Measurements from ENCODE around the gene KIAA0319L.

The KIAA0319L gene

GRCh38 chr1:35555601-35556477 lies 1.4 kb downstream of the KIAA0319L start:
- peak; percentile 80 for DNase-seq (ENCODE audit: low spot score)
- POLR2A ChIA-PET (ENCODE audit: low non-redundant PET): interaction anchor here (1.1 kb wide), 1 partner anchor 104 kb away, joined by 8 read pairs; no protein-coding TSS in a partner anchor
- CTCF ChIA-PET: interaction anchor here (0.6 to 2.1 kb wide), 4 partner anchors 9 to 354 kb away, joined by 3 to 6 read pairs (median 3); no protein-coding TSS in a partner anchor
- H3K27ac ChIP-seq: no peak overlapping the region
- TF ChIP-seq CTCF (conservative IDR thresholded peaks at IDR 0.05; ENCODE audit: low read depth): no peak

- no peak for DNase-seq (ENCODE audit: low spot score)
- H3K27ac ChIP-seq: no peak overlapping the region
- TF ChIP-seq CTCF (conservative IDR thresholded peaks at IDR 0.05; ENCODE audit: low read depth): no peak
- ChIA-PET POLR2A (ENCODE audit: low non-redundant PET) (no interaction called here), CTCF (interaction anchor here (2.1 kb wide), 1 partner anchor 104 kb away, joined by 6 read pairs; no protein-coding TSS in a partner anchor)
These were observed 2.0 kb downstream of the KIAA0319L start for GRCh38 chr1:35555212-35555584.

- TF ChIP-seq CTCF (conservative IDR thresholded peaks at IDR 0.05; ENCODE audit: low read depth): no peak
- POLR2A ChIA-PET (ENCODE audit: low non-redundant PET): no interaction called here
- CTCF ChIA-PET: no interaction called here
- H3K27ac ChIP-seq: no peak overlapping the region
- no peak for DNase-seq (ENCODE audit: low spot score)
These were observed 2.7 kb downstream of the KIAA0319L start for GRCh38 chr1:35554266-35555211.

- CTCF ChIA-PET: interaction anchor here (0.7 kb wide), 1 partner anchor 460 kb away, joined by 4 read pairs; no protein-coding TSS in a partner anchor
- H3K27ac ChIP-seq: no peak overlapping the region
- DNase-seq (ENCODE audit: low spot score): no peak
- POLR2A ChIA-PET (ENCODE audit: low non-redundant PET): no interaction called here
- TF ChIP-seq CTCF (conservative IDR thresholded peaks at IDR 0.05; ENCODE audit: low read depth): no peak
These were observed 3.4 kb downstream of the KIAA0319L start for GRCh38 chr1:35553851-35554250.

- TF ChIP-seq CTCF (conservative IDR thresholded peaks at IDR 0.05; ENCODE audit: low read depth): no peak
- ChIA-PET CTCF (interaction anchor here (1.1 kb wide), 1 partner anchor 9 kb away, joined by 3 read pairs; no protein-coding TSS in a partner anchor), POLR2A (ENCODE audit: low non-redundant PET) (no interaction called here)
- no peak for DNase-seq (ENCODE audit: low spot score)
- H3K27ac ChIP-seq: no peak overlapping the region
These were observed 10.6 kb downstream of the KIAA0319L start for GRCh38 chr1:35546614-35547013.

- TF ChIP-seq CTCF (conservative IDR thresholded peaks at IDR 0.05; ENCODE audit: low read depth): no peak
- DNase-seq (ENCODE audit: low spot score): peak; percentile 40
- ChIA-PET CTCF (interaction anchor here (0.7 kb wide), 1 partner anchor 46 kb away, joined by 3 read pairs; no protein-coding TSS in a partner anchor), POLR2A (ENCODE audit: low non-redundant PET) (no interaction called here)
- no peak overlapping the region for H3K27ac ChIP-seq
These were observed 12.2 kb downstream of the KIAA0319L start for GRCh38 chr1:35544976-35545375.

All from RWPE1 (cell line).